T-helper 1 cell treated with Interleukin-12 subunit alpha and Interleukin-12 subunit beta and Interleukin-4 antibody, amounts not matched to agents 30 μg/mL and 1 μg/mL, for 36 hours (primary cell): ENCODE data around the gene CUL1.

Experiments
- H3K27ac Mint-ChIP-seq: one replicate; pipeline ENCODE4 v1.8.0; 2021; ENCODE audit warnings: mild to moderate bottlenecking, mixed read lengths
- H3K27me3 Mint-ChIP-seq: one replicate; pipeline ENCODE4 v1.8.0; 2021; ENCODE audit warnings: low read depth, mixed read lengths
- H3K36me3 Mint-ChIP-seq: one replicate; pipeline ENCODE4 v1.8.0; 2021; ENCODE audit warnings: low read depth, mixed read lengths
- H3K4me1 Mint-ChIP-seq: one replicate; pipeline ENCODE4 v1.8.0; 2021; ENCODE audit warnings: low read depth, mixed read lengths
- H3K4me3 Mint-ChIP-seq: one replicate; pipeline ENCODE4 v1.8.0; 2021; ENCODE audit warnings: mild to moderate bottlenecking, moderate library complexity, mixed read lengths
- H3K9me3 Mint-ChIP-seq: one replicate; pipeline ENCODE4 v1.8.0; 2021; ENCODE audit warnings: mixed read lengths

Gene CUL1

GRCh38 chr7:148838905-148839304 is 140.2 kb downstream of the CUL1 start:
- Mint-ChIP-seq H3K9me3 (no peaks in the 10 kb centered on the region), H3K36me3 (peaks cover 36% of the 10 kb centered on the region), H3K27ac (peak overlapping the region; percentile 52), H3K4me3 (no peak overlapping the region), H3K4me1 (peaks cover 41% of the 10 kb centered on the region), H3K27me3 (no peaks in the 10 kb centered on the region)

GRCh38 chr7:148847815-148848734 is 149.4 kb downstream of the CUL1 start:
- peaks cover 7% of the 10 kb centered on the region for H3K36me3 Mint-ChIP-seq
- H3K27ac Mint-ChIP-seq, result no peak overlapping the region
- no peak overlapping the region for H3K4me3 Mint-ChIP-seq
- no peaks in the 10 kb centered on the region for H3K9me3 Mint-ChIP-seq
- peaks cover 32% of the 10 kb centered on the region for H3K4me1 Mint-ChIP-seq
- H3K27me3 Mint-ChIP-seq, result no peaks in the 10 kb centered on the region

- no peaks in the 10 kb centered on the region for H3K27me3 Mint-ChIP-seq
- peaks cover 5% of the 10 kb centered on the region for H3K36me3 Mint-ChIP-seq
- H3K4me3 Mint-ChIP-seq, result no peak overlapping the region
- no peak overlapping the region for H3K27ac Mint-ChIP-seq
- H3K4me1 Mint-ChIP-seq, result peaks cover 29% of the 10 kb centered on the region
- no peaks in the 10 kb centered on the region for H3K9me3 Mint-ChIP-seq
Observed at GRCh38 chr7:148849393-148850098, 150.8 kb downstream of the CUL1 start.

- Mint-ChIP-seq H3K9me3 (no peaks in the 10 kb centered on the region), H3K4me1 (peaks cover 29% of the 10 kb centered on the region), H3K27ac (no peak overlapping the region)
Observed at GRCh38 chr7:148850564-148850963, 151.9 kb downstream of the CUL1 start.

More at GRCh38 chr7:148850564-148850963, 151.9 kb downstream of the CUL1 start:
- Mint-ChIP-seq H3K36me3 (peaks cover 5% of the 10 kb centered on the region), H3K27me3 (no peaks in the 10 kb centered on the region), H3K4me3 (no peak overlapping the region)
